CD8-positive, alpha-beta memory T cell (primary cell): ENCODE data around the gene ADH6. TPM values are rescaled to one million over a fixed set of nuclear protein-coding genes. Genes with fewer than 3 reads are reported as not detected.
"Not testable (repeated sequence)": the region's sequence is repeated elsewhere in the genome, so short reads cannot be mapped to it uniquely, and the experiment has no call there.

ENCODE experiments used
- CTCF ChIA-PET: fragments of 350-600 bp; sonication (Branson Sonifier 250); formaldehyde crosslinking; loops from one replicate; lab custom pipeline; 2021; ENCODE audit warnings: antibody characterized with exemption; lab: Charles Lee
- POLR2A ChIA-PET: fragments of 350-600 bp; sonication (Branson Sonifier 250); formaldehyde crosslinking; loops from one replicate; lab custom pipeline; 2021; ENCODE audit warnings: antibody characterized with exemption; lab: Charles Lee
- DNase-seq, 5 donors: peaks; one replicate each; pipeline versions ENCODE4 v3.0.0 to v3.0.0-alpha.2; 2020 to 2022; ENCODE audit warnings: mixed read lengths in 1 of 5
- H3K27ac ChIP-seq: one replicate; pipeline ENCODE4 v1.7.0; 2013; ENCODE audit warnings: low read depth, mild to moderate bottlenecking, low read length, moderate library complexity
- H3K27me3 ChIP-seq: 2 replicates; pipeline ENCODE4 v1.7.0; 2013; ENCODE audit warnings: low read length, mild to moderate bottlenecking; ENCODE audit not compliant: insufficient read depth, poor library complexity, severe bottlenecking
- H3K36me3 ChIP-seq: 2 replicates; pipeline ENCODE4 v1.7.0; 2013; ENCODE audit warnings: mild to moderate bottlenecking, low read length, moderate library complexity; ENCODE audit not compliant: insufficient read depth
- H3K4me1 ChIP-seq: 2 replicates; pipeline ENCODE4 v1.7.0; 2013; ENCODE audit warnings: mild to moderate bottlenecking, low read length, moderate library complexity; ENCODE audit not compliant: insufficient read depth
- H3K4me3 ChIP-seq: 2 replicates; pipeline ENCODE4 v1.7.0; 2013; ENCODE audit warnings: mild to moderate bottlenecking, low read length
- H3K9me3 ChIP-seq: 2 replicates; pipeline ENCODE4 v1.7.0; 2013; ENCODE audit warnings: mild to moderate bottlenecking, low read length
- H3K27ac Mint-ChIP-seq, 8 donors: one replicate each; pipeline ENCODE4 v1.8.0; 2020 to 2021; ENCODE audit warnings: mixed read lengths in 8 of 8, mild to moderate bottlenecking in 6 of 8, inconsistent platforms in 3 of 8, moderate library complexity in 3 of 8
- H3K27me3 Mint-ChIP-seq, 2 donors: one replicate each; pipeline ENCODE4 v1.8.0; 2020 to 2021; ENCODE audit warnings: mixed read lengths in 2 of 2, mild to moderate bottlenecking in 1 of 2, moderate library complexity in 1 of 2
- H3K36me3 Mint-ChIP-seq, 3 donors: one replicate each; pipeline ENCODE4 v1.8.0; 2020 to 2021; ENCODE audit warnings: mixed read lengths in 3 of 3, inconsistent platforms in 1 of 3, mild to moderate bottlenecking in 1 of 3
- H3K4me1 Mint-ChIP-seq, 3 donors: one replicate each; pipeline ENCODE4 v1.8.0; 2020 to 2021; ENCODE audit warnings: mixed read lengths in 3 of 3, inconsistent platforms in 1 of 3, mild to moderate bottlenecking in 1 of 3
- H3K4me3 Mint-ChIP-seq, 7 donors: one replicate each; pipeline ENCODE4 v1.8.0; 2020 to 2021; ENCODE audit warnings: mixed read lengths in 7 of 7, mild to moderate bottlenecking in 6 of 7, moderate library complexity in 4 of 7, inconsistent platforms in 2 of 7
- H3K9me3 Mint-ChIP-seq, 5 donors: one replicate each; pipeline ENCODE4 v1.8.0; 2020 to 2022; ENCODE audit warnings: mixed read lengths in 5 of 5, mild to moderate bottlenecking in 3 of 5, moderate library complexity in 2 of 5, inconsistent platforms in 1 of 5
- polyA plus RNA-seq: library from polyadenylated mRNA; unstranded; fragments of 300-500 nt; fragmentation: Illumina TruSeq; gene quantifications from one replicate; pipeline ENCODE4 v1.2.3, GENCODE V29; 2021
- total RNA-seq, 2 experiments: library from RNA; stranded (reverse); gene quantifications; one replicate each; pipeline ENCODE4 v1.2.3, GENCODE V29; 2021

ADH6 gene
- total and polyA plus RNA-seq, 3 experiments from 2014 or later = not detected

- DNase-seq = no peak
- POLR2A ChIA-PET = no interaction called here
- no peaks in the 10 kb centered on the region for H3K9me3 Mint-ChIP-seq
- CTCF ChIA-PET = no interaction called here
- no peaks in the 10 kb centered on the region for H3K4me1 ChIP-seq
- no peak overlapping the region for H3K27ac ChIP-seq
- H3K36me3 Mint-ChIP-seq = peaks cover 0 to 3% (median 1%) of the 10 kb centered on the region in 3 donors
- H3K4me3 Mint-ChIP-seq = no peak overlapping the region
- H3K9me3 ChIP-seq = no peaks in the 10 kb centered on the region
- H3K27me3 ChIP-seq = no peaks in the 10 kb centered on the region
- H3K36me3 ChIP-seq = no peaks in the 10 kb centered on the region
- H3K4me1 Mint-ChIP-seq = no peaks in the 10 kb centered on the region
- no peak overlapping the region for H3K27ac Mint-ChIP-seq
- H3K4me3 ChIP-seq = no peak overlapping the region
- H3K27me3 Mint-ChIP-seq = peaks cover 3 to 14% of the 10 kb centered on the region in 2 donors
These were observed 11.8 kb downstream of the ADH6 start for GRCh38 chr4:99207069-99207743.

DNA sequence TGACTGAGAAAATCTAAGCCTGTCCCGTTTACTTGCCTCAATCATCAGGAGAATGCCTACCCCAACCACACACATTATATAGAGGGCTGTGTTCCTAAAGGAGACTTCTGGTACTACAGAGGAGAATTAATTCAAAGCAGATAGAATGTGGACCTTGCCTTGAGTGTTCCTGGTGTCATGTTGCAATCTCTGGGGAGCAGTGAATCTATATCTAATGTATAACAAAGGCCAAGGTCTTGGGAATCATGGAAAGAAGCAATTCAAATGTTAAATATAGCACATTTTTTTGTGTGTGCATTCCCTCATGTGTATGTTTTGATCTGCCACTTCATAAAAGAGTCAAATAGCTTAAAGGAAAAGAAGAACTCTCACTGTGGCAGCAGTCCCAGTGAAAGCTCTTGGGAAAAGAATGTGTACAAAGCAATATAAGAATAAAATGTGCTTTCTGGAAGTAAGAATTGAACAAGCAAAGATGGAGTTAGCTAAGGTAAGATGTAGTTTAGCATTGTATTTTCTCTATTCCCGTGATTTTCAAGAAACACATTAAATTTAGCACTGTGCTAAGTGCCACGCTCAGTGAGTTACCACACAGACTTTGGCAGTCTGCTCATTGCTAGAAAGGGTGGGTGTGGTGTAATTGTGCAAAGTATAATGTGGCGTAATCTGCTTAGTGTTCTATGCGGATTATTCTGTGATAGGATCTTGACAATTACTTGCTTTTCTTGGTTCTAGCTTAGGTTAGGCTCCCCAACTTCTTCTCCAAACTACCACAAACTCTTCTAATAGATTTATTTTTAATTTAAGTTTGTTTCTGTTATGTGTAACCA, 13.7 kb downstream of the ADH6 start:
- Histone ChIP-seq H3K9me3 (no peaks in the 10 kb centered on the region), H3K4me1 (no peaks in the 10 kb centered on the region), H3K27ac (no peak overlapping the region), H3K27me3 (no peaks in the 10 kb centered on the region), H3K36me3 (no peaks in the 10 kb centered on the region), H3K4me3 (no peak overlapping the region)
- ChIA-PET CTCF (no interaction called here), POLR2A (no interaction called here)
- Mint-ChIP-seq H3K27ac (no peak overlapping the region), H3K9me3 (no peaks in the 10 kb centered on the region), H3K4me3 (no peak overlapping the region), H3K36me3 (peaks cover 0 to 4% (median 3%) of the 10 kb centered on the region in 3 donors), H3K4me1 (no peaks in the 10 kb centered on the region), H3K27me3 (peaks cover 3 to 14% of the 10 kb centered on the region in 2 donors)
- DNase-seq = no peak

DNA sequence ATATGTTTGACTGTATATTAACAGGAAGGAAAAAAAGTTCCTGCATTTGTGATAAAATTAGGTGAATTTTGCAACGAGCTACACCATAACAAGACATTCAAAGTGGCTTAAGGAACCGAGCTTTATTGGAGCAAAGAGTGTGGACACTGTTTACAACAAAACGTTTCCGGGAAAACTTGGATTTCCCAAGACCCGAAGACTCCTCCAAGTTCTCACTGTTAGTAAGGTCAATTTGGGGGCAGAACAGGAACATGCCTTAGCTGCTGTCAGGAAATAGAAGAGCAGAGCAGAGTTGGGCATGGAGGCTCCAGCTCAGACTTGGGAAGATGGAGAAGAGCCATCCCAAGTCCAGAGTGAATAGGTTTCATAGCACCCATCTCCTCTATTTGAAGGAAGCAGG, 16.5 kb downstream of the ADH6 start:
- CTCF ChIA-PET = no interaction called here
- Mint-ChIP-seq H3K4me1 (no peaks in the 10 kb centered on the region), H3K9me3 (no peaks in the 10 kb centered on the region)

GRCh38 chr4:99202094-99202493, 17.0 kb downstream of the ADH6 start:
- no peak for DNase-seq
- CTCF ChIA-PET = no interaction called here
- peaks cover 0 to 3% (median 3%) of the 10 kb centered on the region in 3 donors for H3K36me3 Mint-ChIP-seq

More for the DNA sequence above, 16.5 kb downstream of the ADH6 start:
- no peak overlapping the region for H3K27ac ChIP-seq
- H3K4me3 ChIP-seq = no peak overlapping the region
- POLR2A ChIA-PET = no interaction called here
- Mint-ChIP-seq H3K36me3 (peaks cover 0 to 3% (median 3%) of the 10 kb centered on the region in 3 donors), H3K27ac (no peak overlapping the region), H3K27me3 (peaks cover 6 to 10% of the 10 kb centered on the region in 2 donors), H3K4me3 (no peak overlapping the region)
- no peaks in the 10 kb centered on the region for H3K9me3 ChIP-seq
- H3K4me1 ChIP-seq = no peaks in the 10 kb centered on the region
- H3K27me3 ChIP-seq = no peaks in the 10 kb centered on the region
- no peak for DNase-seq
- no peaks in the 10 kb centered on the region for H3K36me3 ChIP-seq

DNA sequence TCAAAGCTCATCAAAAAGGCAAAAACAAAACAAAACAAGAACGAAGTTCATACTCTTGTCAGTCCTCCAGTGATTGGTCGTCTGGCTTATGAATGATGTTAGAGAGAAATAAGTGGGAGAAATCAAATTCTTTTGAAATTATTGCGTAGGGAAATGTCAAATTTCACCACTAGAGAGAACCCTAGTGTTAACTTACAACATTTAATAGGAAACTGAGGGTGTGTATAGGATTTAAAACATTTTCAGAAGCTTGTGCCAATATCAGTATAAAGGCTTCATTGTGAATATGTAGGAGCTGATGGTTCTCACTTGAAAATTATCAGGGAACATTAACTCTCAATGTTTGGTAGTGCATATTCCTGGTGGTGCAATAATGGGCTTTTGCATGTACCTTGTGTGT, 17.4 kb downstream of the ADH6 start:
- Histone ChIP-seq H3K4me3 (no peak overlapping the region), H3K4me1 (no peaks in the 10 kb centered on the region), H3K27ac (no peak overlapping the region), H3K27me3 (no peaks in the 10 kb centered on the region), H3K36me3 (no peaks in the 10 kb centered on the region), H3K9me3 (no peaks in the 10 kb centered on the region)
- Mint-ChIP-seq H3K36me3 (peaks cover 0 to 3% (median 3%) of the 10 kb centered on the region in 3 donors), H3K4me3 (no peak overlapping the region), H3K27ac (no peak overlapping the region), H3K27me3 (peaks cover 3 to 4% of the 10 kb centered on the region in 2 donors), H3K9me3 (peaks cover 0 to 2% (median 0%) of the 10 kb centered on the region in 5 donors), H3K4me1 (no peaks in the 10 kb centered on the region)
- POLR2A ChIA-PET = no interaction called here
- CTCF ChIA-PET = no interaction called here
- no peak for DNase-seq

More at GRCh38 chr4:99202094-99202493, 17.0 kb downstream of the ADH6 start:
- POLR2A ChIA-PET = no interaction called here
- no peaks in the 10 kb centered on the region for H3K9me3 Mint-ChIP-seq
- Histone ChIP-seq H3K4me1 (no peaks in the 10 kb centered on the region), H3K4me3 (no peak overlapping the region), H3K9me3 (no peaks in the 10 kb centered on the region), H3K27ac (no peak overlapping the region), H3K27me3 (no peaks in the 10 kb centered on the region), H3K36me3 (no peaks in the 10 kb centered on the region)
- H3K4me3 Mint-ChIP-seq = no peak overlapping the region
- H3K27ac Mint-ChIP-seq = no peak overlapping the region
- peaks cover 3 to 6% of the 10 kb centered on the region in 2 donors for H3K27me3 Mint-ChIP-seq
- no peaks in the 10 kb centered on the region for H3K4me1 Mint-ChIP-seq

- no peak for DNase-seq
- H3K4me1 Mint-ChIP-seq = no peaks in the 10 kb centered on the region
- POLR2A ChIA-PET = no interaction called here
- no peak overlapping the region for H3K4me3 Mint-ChIP-seq
- no peaks in the 10 kb centered on the region for H3K27me3 ChIP-seq
- H3K27me3 Mint-ChIP-seq = peaks cover 1 to 3% of the 10 kb centered on the region in 2 donors
- no peaks in the 10 kb centered on the region for H3K36me3 ChIP-seq
- no peak overlapping the region for H3K4me3 ChIP-seq
- CTCF ChIA-PET = no interaction called here
- peaks cover 0 to 3% (median under 1%) of the 10 kb centered on the region in 5 donors for H3K9me3 Mint-ChIP-seq
- H3K9me3 ChIP-seq = no peaks in the 10 kb centered on the region
- no peak overlapping the region for H3K27ac ChIP-seq
- no peak overlapping the region for H3K27ac Mint-ChIP-seq
- H3K36me3 Mint-ChIP-seq = peaks cover 0 to 3% (median 3%) of the 10 kb centered on the region in 3 donors
- H3K4me1 ChIP-seq = no peaks in the 10 kb centered on the region
These were observed 18.9 kb downstream of the ADH6 start for GRCh38 chr4:99200138-99200537.

DNA sequence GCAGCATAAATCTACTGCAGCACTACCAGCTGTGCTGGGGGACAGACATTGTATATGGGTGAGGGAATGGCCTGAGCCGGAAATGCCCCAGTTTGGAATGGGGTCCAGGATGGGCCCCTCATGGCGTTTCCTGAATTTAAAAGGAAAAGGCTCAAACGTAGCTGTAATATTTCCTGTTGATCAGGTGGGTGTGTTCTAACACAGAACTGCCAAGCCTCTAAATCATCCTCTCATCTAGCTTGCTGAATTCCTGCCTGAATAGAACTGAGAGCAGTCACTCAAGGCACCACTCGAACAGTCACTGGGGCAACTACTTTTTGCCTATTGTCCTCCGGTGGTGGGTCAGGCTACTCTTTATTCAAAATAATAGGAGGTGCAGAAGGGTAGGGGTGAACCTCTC, 28.7 kb downstream of the ADH6 start:
- Mint-ChIP-seq H3K36me3 (peaks cover 0 to 34% (median 3%) of the 10 kb centered on the region in 3 donors), H3K27me3 (peaks cover 0 to 2% of the 10 kb centered on the region in 2 donors), H3K4me3 (no peak overlapping the region), H3K4me1 (no peaks in the 10 kb centered on the region), H3K9me3 (peaks cover 33 to 48% (median 35%) of the 10 kb centered on the region in 5 donors), H3K27ac (no peak overlapping the region)
- H3K4me3 ChIP-seq = no peak overlapping the region
- H3K9me3 ChIP-seq = no peaks in the 10 kb centered on the region
- H3K27ac ChIP-seq = no peak overlapping the region
- H3K36me3 ChIP-seq = no peaks in the 10 kb centered on the region
- ChIA-PET CTCF (no interaction called here), POLR2A (no interaction called here)
- H3K4me1 ChIP-seq = no peaks in the 10 kb centered on the region
- no peak for DNase-seq
- no peaks in the 10 kb centered on the region for H3K27me3 ChIP-seq

GRCh38 chr4:99189900-99190299, 29.1 kb downstream of the ADH6 start:
- H3K4me1 Mint-ChIP-seq, POLR2A ChIA-PET, H3K4me3 Mint-ChIP-seq, H3K27me3 ChIP-seq, DNase-seq, H3K27ac ChIP-seq, H3K27ac Mint-ChIP-seq, H3K27me3 Mint-ChIP-seq, H3K9me3 ChIP-seq, H3K4me3 ChIP-seq, H3K36me3 ChIP-seq, H3K4me1 ChIP-seq, CTCF ChIA-PET: not testable (repeated sequence)
- H3K9me3 Mint-ChIP-seq = peaks cover 33 to 49% (median 36%) of the 10 kb centered on the region in 5 donors
- H3K36me3 Mint-ChIP-seq = peaks cover 0 to 38% (median 3%) of the 10 kb centered on the region in 3 donors
